GM18951 (cell line): ENCODE measurements around the gene ADIPOR1.
"Not testable (repeated sequence)": the region's sequence is repeated elsewhere in the genome, so short reads cannot be mapped to it uniquely, and the experiment has no call there.

ENCODE experiments used
- POLR2A ChIP-seq: IDR thresholded peaks from 4 replicates; pipeline ENCODE4 v1.6.1; 2011; ENCODE audit warnings: mild to moderate bottlenecking; ENCODE audit not compliant: insufficient read length, insufficient read depth; ENCODE audit errors: extremely low read depth
- in situ Hi-C: fragments of 300-500 bp; cut with MboI; formaldehyde crosslinking; loops from one replicate; pipeline ENCODE4 v1.12.0; 2022; ENCODE audit warnings: low sequenced_read_pairs, mixed read lengths, inconsistent platforms; ENCODE audit not compliant: unreplicated experiment

Gene ADIPOR1

GRCh38 chr1:202957733-202958543 lies at the start of gene ADIPOR1:
Gene ADIPOR1, minus strand, starts transcription at chr1:202958312. Its CDS starts 7,242 bp downstream, at chr1:202951070.
- peak; percentile 93 for TF ChIP-seq POLR2A
- in situ Hi-C loops: no loop called here

GRCh38 chr1:203006948-203007871 lies 49.1 kb upstream of the ADIPOR1 start, which contains the start of gene TMEM183A:
Gene TMEM183A, plus strand, starts transcription at chr1:203007374. Its CDS starts 92 bp downstream, at chr1:203007466.
- TF ChIP-seq POLR2A: peak; percentile 91
- in situ Hi-C loops: no loop called here

GRCh38 chr1:203005395-203006142 lies 47.5 kb upstream of the ADIPOR1 start:
- in situ Hi-C loops: not testable (repeated sequence)

- TF ChIP-seq POLR2A: no peak
- in situ Hi-C loops: no loop called here
These were observed 44.8 kb upstream of the ADIPOR1 start for GRCh38 chr1:203002951-203003350.

GRCh38 chr1:203001986-203002385 lies 43.9 kb upstream of the ADIPOR1 start:
- in situ Hi-C loops: no loop called here
- no peak for TF ChIP-seq POLR2A

GRCh38 chr1:203000217-203000944 lies 42.3 kb upstream of the ADIPOR1 start:
- in situ Hi-C loops: no loop called here
- TF ChIP-seq POLR2A: no peak

- in situ Hi-C loops: no loop called here
- TF ChIP-seq POLR2A: no peak
These were observed 41.0 kb upstream of the ADIPOR1 start for GRCh38 chr1:202998836-202999750.

- in situ Hi-C loops: no loop called here
- no peak for TF ChIP-seq POLR2A
These were observed 36.6 kb upstream of the ADIPOR1 start for GRCh38 chr1:202994756-202995155.

GRCh38 chr1:202991112-202991511 lies 33.0 kb upstream of the ADIPOR1 start:
- in situ Hi-C loops: no loop called here
- no peak for TF ChIP-seq POLR2A

- TF ChIP-seq POLR2A: no peak
- in situ Hi-C loops: no loop called here
These were observed 31.8 kb upstream of the ADIPOR1 start for GRCh38 chr1:202989879-202990278.

- in situ Hi-C loops: no loop called here
- TF ChIP-seq POLR2A: no peak
These were observed 29.9 kb upstream of the ADIPOR1 start for GRCh38 chr1:202987922-202988583.
